GM23338 (cell line): Measurements from ENCODE around the gene SMURF2. TPM values are rescaled to one million over a fixed set of nuclear protein-coding genes. Genes with fewer than 3 reads are reported as not detected.

Experiments used
- ATAC-seq: fragments of 200-7000 bp; cut with Tn5 transposase; 3 replicates; pipeline ENCODE4 v1.9.1; 2020
- DNase-seq: peaks from one replicate; pipeline ENCODE4 v3.0.0-alpha.2; 2015; ENCODE audit warnings: low spot score
- H2AFZ ChIP-seq: fragments of 200-600 bp; sonication (generic); 2 replicates; pipeline ENCODE4 v1.8.0; 2016; ENCODE audit warnings: antibody characterized with exemption, mild to moderate bottlenecking, moderate library complexity
- H3F3A ChIP-seq: fragments of 200-600 bp; sonication (generic); replicated peaks from 2 replicates; pipeline ENCODE4 v1.8.0; 2017; ENCODE audit warnings: antibody characterized with exemption, mixed run types, low read depth
- H3K27ac ChIP-seq: fragments of 200-600 bp; sonication (generic); 2 replicates; pipeline ENCODE4 v1.6.1; 2016; ENCODE audit warnings: low read depth
- H3K27me3 ChIP-seq: fragments of 200-600 bp; sonication (generic); 2 replicates; pipeline ENCODE4 v1.8.0; 2016; ENCODE audit warnings: mild to moderate bottlenecking, mixed run types, moderate library complexity; ENCODE audit not compliant: insufficient read depth
- H3K36me3 ChIP-seq: fragments of 200-600 bp; sonication (generic); 2 replicates; pipeline ENCODE4 v1.8.0; 2016; ENCODE audit warnings: mild to moderate bottlenecking; ENCODE audit not compliant: insufficient read depth
- H3K4me1 ChIP-seq: fragments of 200-600 bp; sonication (generic); 2 replicates; pipeline ENCODE4 v1.8.0; 2016; ENCODE audit warnings: mild to moderate bottlenecking, moderate library complexity; ENCODE audit not compliant: insufficient read depth
- H3K4me2 ChIP-seq: fragments of 200-600 bp; sonication (generic); 2 replicates; pipeline ENCODE4 v1.7.1; 2017; ENCODE audit warnings: mixed run types
- H3K4me3 ChIP-seq: fragments of 200-600 bp; sonication (generic); 2 replicates; pipeline ENCODE4 v1.6.1; 2016; ENCODE audit warnings: mixed run types
- H3K79me2 ChIP-seq: fragments of 200-600 bp; sonication (generic); replicated peaks from 2 replicates; pipeline ENCODE4 v1.8.0; 2017; ENCODE audit warnings: mild to moderate bottlenecking; ENCODE audit not compliant: insufficient read depth
- H3K9me2 ChIP-seq: fragments of 200-600 bp; sonication (generic); 2 replicates; pipeline ENCODE4 v1.8.0; 2017; ENCODE audit not compliant: insufficient read depth
- H4K20me1 ChIP-seq: fragments of 200-600 bp; sonication (generic); replicated peaks from 2 replicates; pipeline ENCODE4 v1.8.0; 2017; ENCODE audit warnings: mild to moderate bottlenecking; ENCODE audit not compliant: insufficient read depth
- H3K27ac Mint-ChIP-seq: 2 replicates; pipeline ENCODE4 v1.8.0; 2020; ENCODE audit warnings: inconsistent platforms, mild to moderate bottlenecking, moderate library complexity, mixed read lengths
- H3K27me3 Mint-ChIP-seq: 3 replicates; pipeline ENCODE4 v1.8.0; 2022; ENCODE audit warnings: low read depth, mild to moderate bottlenecking, moderate library complexity, mixed read lengths, inconsistent platforms; ENCODE audit not compliant: insufficient read depth, poor library complexity
- H3K36me3 Mint-ChIP-seq: 3 replicates; pipeline ENCODE4 v1.8.0; 2021; ENCODE audit warnings: low read depth, mild to moderate bottlenecking, inconsistent platforms, moderate library complexity, mixed read lengths
- H3K4me1 Mint-ChIP-seq: 3 replicates; pipeline ENCODE4 v1.8.0; 2020; ENCODE audit warnings: mild to moderate bottlenecking, inconsistent platforms, mixed read lengths
- H3K4me3 Mint-ChIP-seq: 3 replicates; pipeline ENCODE4 v1.8.0; 2021; ENCODE audit warnings: moderate library complexity, mild to moderate bottlenecking, inconsistent platforms, mixed read lengths
- H3K9me3 Mint-ChIP-seq: 3 replicates; pipeline ENCODE4 v1.8.0; 2020; ENCODE audit warnings: moderate library complexity, mild to moderate bottlenecking, inconsistent platforms, mixed read lengths
- CTCF ChIP-seq, 2 experiments: fragments of 200-600 bp in 1 of 2; sonication (generic) in 1 of 2; conservative IDR thresholded peaks; 2 replicates each; pipeline versions ENCODE4 v1.5.1 to v1.6.1; 2016 to 2017; ENCODE audit warnings: antibody characterized with exemption in 2 of 2, low read depth in 2 of 2, mild to moderate bottlenecking in 2 of 2, moderate library complexity in 1 of 2
- ETS1 ChIP-seq: IDR thresholded peaks from 2 replicates; pipeline ENCODE4 v1.6.1; 2016; ENCODE audit warnings: antibody characterized with exemption
- EZH2 ChIP-seq: fragments of 200-600 bp; sonication (generic); IDR thresholded peaks from one replicate; pipeline ENCODE4 v1.8.0; 2017; ENCODE audit warnings: antibody characterized with exemption, mild to moderate bottlenecking, low read depth; ENCODE audit not compliant: unreplicated experiment
- EZH2phosphoT487 ChIP-seq: fragments of 200-600 bp; sonication (generic); IDR thresholded peaks from one replicate; pipeline ENCODE4 v1.8.1; 2018; ENCODE audit warnings: antibody characterized with exemption; ENCODE audit not compliant: unreplicated experiment
- JUNB ChIP-seq: IDR thresholded peaks from one replicate; pipeline ENCODE4 v1.6.1; 2016; ENCODE audit warnings: antibody characterized with exemption; ENCODE audit not compliant: unreplicated experiment
- NANOG ChIP-seq: IDR thresholded peaks from 2 replicates; pipeline ENCODE4 v1.6.1; 2016; ENCODE audit warnings: antibody characterized with exemption, borderline replicate concordance
- POLR2AphosphoS5 ChIP-seq: IDR thresholded peaks from 2 replicates; pipeline ENCODE4 v1.6.1; 2016; ENCODE audit warnings: antibody characterized with exemption, low read depth
- STAT1 ChIP-seq: IDR thresholded peaks from one replicate; pipeline ENCODE4 v1.6.1; 2016; ENCODE audit warnings: antibody characterized with exemption; ENCODE audit not compliant: unreplicated experiment
- ZNF114 ChIP-seq: fragments of 250-450 bp; sonication (Bioruptor Pico); IDR thresholded peaks from 2 replicates; pipeline ENCODE4 v1.5.0; 2020; ENCODE audit warnings: mild to moderate bottlenecking, moderate library complexity
- ZNF331 ChIP-seq: fragments of 250-450 bp; sonication (Bioruptor Pico); IDR thresholded peaks from 2 replicates; pipeline ENCODE4 v1.5.0; 2020; ENCODE audit warnings: low read depth, mild to moderate bottlenecking, moderate library complexity
- polyA plus RNA-seq: library from polyadenylated mRNA; unstranded; fragments of >200 nt; fragmentation: Nextera tagmentation; extraction: Ambion mirVana; gene quantifications from 2 replicates; pipeline ENCODE4 v1.2.1, GENCODE V29; 2016
- total RNA-seq: library from RNA; depleted of rRNA; stranded (reverse); fragments of >200 nt; shearing (Covaris generic); gene quantifications from 2 replicates; pipeline ENCODE4 v1.2.3, GENCODE V29; 2014
- TF ChIP-seq, protein P1 (sequence below): IDR thresholded peaks from one replicate; pipeline ENCODE4 v1.6.1; 2018; ENCODE audit warnings: antibody characterized with exemption; ENCODE audit not compliant: unreplicated experiment
- TF ChIP-seq, protein P2 (sequence below): fragments of 250-450 bp; sonication (Bioruptor Pico); IDR thresholded peaks from 2 replicates; pipeline ENCODE4 v1.5.0; 2020; ENCODE audit warnings: mild to moderate bottlenecking, moderate library complexity

SMURF2 gene
- total and polyA plus RNA-seq, 2 experiments from 2014 or later: 12.1 to 29.6 TPM

DNA sequence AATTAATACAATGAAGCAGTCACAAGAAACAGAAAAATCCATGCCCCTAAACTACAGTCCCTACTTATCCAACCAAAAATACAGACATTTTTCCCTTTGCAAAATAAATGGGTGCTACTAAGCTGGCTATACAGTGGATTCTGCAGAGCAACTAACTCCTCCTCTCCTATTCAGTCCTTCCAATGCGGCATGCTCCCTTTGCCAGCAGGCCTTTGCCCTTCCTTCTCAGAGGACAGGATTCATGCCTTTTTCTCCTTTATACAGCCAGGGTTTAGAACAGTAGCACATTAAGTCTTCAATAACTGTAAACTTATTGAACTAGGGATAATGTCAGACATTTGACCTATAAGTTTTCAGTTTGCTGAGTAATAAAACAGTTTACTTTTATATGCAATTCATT lies 70.2 kb downstream of the SMURF2 start (continued):
- TF ChIP-seq, protein P1, sequence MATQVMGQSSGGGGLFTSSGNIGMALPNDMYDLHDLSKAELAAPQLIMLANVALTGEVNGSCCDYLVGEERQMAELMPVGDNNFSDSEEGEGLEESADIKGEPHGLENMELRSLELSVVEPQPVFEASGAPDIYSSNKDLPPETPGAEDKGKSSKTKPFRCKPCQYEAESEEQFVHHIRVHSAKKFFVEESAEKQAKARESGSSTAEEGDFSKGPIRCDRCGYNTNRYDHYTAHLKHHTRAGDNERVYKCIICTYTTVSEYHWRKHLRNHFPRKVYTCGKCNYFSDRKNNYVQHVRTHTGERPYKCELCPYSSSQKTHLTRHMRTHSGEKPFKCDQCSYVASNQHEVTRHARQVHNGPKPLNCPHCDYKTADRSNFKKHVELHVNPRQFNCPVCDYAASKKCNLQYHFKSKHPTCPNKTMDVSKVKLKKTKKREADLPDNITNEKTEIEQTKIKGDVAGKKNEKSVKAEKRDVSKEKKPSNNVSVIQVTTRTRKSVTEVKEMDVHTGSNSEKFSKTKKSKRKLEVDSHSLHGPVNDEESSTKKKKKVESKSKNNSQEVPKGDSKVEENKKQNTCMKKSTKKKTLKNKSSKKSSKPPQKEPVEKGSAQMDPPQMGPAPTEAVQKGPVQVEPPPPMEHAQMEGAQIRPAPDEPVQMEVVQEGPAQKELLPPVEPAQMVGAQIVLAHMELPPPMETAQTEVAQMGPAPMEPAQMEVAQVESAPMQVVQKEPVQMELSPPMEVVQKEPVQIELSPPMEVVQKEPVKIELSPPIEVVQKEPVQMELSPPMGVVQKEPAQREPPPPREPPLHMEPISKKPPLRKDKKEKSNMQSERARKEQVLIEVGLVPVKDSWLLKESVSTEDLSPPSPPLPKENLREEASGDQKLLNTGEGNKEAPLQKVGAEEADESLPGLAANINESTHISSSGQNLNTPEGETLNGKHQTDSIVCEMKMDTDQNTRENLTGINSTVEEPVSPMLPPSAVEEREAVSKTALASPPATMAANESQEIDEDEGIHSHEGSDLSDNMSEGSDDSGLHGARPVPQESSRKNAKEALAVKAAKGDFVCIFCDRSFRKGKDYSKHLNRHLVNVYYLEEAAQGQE: no peak
- TF ChIP-seq POLR2AphosphoS5 (no peak), ZNF114 (no peak), CTCF (conservative IDR thresholded peaks at IDR 0.05; ENCODE audit: low read depth in 2 of 2) (no peak), ZNF331 (CRISPR knock-in tag) (no peak), NANOG (no peak), ETS1 (no peak), STAT1 (no peak), EZH2phosphoT487 (no peak), EZH2 (no peak), JUNB (no peak)

DNA sequence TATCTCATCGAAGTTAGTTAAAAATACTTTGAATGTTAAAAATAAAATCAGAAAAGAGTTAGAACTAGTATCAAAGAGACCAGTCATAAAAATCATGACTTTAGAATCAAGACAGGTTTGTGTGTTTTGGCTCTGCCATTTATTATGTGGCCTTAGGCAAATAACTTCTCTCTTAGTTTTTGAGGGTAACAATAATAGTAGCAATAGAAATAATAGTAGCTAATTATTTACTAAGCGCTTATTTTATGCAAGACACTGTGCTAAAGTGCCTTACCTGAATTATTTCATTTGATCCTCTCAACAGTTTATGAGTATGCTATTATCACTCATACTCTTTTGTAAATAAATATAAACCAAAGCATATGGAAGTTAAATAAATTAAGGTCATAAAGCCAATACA lies 77.0 kb downstream of the SMURF2 start:
- Mint-ChIP-seq H3K4me1 (peaks cover 8% of the 10 kb centered on the region), H3K4me3 (no peak overlapping the region), H3K27ac (no peak overlapping the region), H3K9me3 (no peaks in the 10 kb centered on the region), H3K36me3 (peaks cover 23% of the 10 kb centered on the region), H3K27me3 (peaks cover 12% of the 10 kb centered on the region)
- H2AFZ ChIP-seq: no peak overlapping the region
- DNase-seq (no peak), ATAC-seq (no peak)
- H3K9me2 ChIP-seq: no peaks in the 10 kb centered on the region
- H3F3A ChIP-seq: no peaks in the 10 kb centered on the region
- no peaks in the 10 kb centered on the region for H3K79me2 ChIP-seq
- H3K4me1 ChIP-seq: peaks cover 9% of the 10 kb centered on the region; the same call in 1 of the 2 replicates
- no peaks in the 10 kb centered on the region for H3K27me3 ChIP-seq
- no peak overlapping the region for H3K27ac ChIP-seq
- H4K20me1 ChIP-seq: no peaks in the 10 kb centered on the region
- H3K4me3 ChIP-seq: no peak overlapping the region
- H3K4me2 ChIP-seq: no peak overlapping the region
- H3K36me3 ChIP-seq: peaks cover 6% of the 10 kb centered on the region; the same call in 1 of the 2 replicates
- TF ChIP-seq, protein P2, sequence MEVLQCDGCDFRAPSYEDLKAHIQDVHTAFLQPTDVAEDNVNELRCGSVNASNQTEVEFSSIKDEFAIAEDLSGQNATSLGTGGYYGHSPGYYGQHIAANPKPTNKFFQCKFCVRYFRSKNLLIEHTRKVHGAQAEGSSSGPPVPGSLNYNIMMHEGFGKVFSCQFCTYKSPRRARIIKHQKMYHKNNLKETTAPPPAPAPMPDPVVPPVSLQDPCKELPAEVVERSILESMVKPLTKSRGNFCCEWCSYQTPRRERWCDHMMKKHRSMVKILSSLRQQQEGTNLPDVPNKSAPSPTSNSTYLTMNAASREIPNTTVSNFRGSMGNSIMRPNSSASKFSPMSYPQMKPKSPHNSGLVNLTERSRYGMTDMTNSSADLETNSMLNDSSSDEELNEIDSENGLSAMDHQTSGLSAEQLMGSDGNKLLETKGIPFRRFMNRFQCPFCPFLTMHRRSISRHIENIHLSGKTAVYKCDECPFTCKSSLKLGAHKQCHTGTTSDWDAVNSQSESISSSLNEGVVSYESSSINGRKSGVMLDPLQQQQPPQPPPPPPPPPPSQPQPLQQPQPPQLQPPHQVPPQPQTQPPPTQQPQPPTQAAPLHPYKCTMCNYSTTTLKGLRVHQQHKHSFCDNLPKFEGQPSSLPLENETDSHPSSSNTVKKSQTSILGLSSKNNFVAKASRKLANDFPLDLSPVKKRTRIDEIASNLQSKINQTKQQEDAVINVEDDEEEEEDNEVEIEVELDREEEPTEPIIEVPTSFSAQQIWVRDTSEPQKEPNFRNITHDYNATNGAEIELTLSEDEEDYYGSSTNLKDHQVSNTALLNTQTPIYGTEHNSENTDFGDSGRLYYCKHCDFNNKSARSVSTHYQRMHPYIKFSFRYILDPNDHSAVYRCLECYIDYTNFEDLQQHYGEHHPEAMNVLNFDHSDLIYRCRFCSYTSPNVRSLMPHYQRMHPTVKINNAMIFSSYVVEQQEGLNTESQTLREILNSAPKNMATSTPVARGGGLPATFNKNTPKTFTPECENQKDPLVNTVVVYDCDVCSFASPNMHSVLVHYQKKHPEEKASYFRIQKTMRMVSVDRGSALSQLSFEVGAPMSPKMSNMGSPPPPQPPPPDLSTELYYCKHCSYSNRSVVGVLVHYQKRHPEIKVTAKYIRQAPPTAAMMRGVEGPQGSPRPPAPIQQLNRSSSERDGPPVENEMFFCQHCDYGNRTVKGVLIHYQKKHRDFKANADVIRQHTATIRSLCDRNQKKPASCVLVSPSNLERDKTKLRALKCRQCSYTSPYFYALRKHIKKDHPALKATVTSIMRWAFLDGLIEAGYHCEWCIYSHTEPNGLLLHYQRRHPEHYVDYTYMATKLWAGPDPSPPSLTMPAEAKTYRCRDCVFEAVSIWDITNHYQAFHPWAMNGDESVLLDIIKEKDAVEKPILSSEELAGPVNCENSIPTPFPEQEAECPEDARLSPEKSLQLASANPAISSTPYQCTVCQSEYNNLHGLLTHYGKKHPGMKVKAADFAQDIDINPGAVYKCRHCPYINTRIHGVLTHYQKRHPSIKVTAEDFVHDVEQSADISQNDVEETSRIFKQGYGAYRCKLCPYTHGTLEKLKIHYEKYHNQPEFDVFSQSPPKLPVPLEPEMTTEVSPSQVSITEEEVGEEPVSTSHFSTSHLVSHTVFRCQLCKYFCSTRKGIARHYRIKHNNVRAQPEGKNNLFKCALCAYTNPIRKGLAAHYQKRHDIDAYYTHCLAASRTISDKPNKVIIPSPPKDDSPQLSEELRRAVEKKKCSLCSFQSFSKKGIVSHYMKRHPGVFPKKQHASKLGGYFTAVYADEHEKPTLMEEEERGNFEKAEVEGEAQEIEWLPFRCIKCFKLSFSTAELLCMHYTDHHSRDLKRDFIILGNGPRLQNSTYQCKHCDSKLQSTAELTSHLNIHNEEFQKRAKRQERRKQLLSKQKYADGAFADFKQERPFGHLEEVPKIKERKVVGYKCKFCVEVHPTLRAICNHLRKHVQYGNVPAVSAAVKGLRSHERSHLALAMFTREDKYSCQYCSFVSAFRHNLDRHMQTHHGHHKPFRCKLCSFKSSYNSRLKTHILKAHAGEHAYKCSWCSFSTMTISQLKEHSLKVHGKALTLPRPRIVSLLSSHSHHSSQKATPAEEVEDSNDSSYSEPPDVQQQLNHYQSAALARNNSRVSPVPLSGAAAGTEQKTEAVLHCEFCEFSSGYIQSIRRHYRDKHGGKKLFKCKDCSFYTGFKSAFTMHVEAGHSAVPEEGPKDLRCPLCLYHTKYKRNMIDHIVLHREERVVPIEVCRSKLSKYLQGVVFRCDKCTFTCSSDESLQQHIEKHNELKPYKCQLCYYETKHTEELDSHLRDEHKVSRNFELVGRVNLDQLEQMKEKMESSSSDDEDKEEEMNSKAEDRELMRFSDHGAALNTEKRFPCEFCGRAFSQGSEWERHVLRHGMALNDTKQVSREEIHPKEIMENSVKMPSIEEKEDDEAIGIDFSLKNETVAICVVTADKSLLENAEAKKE (CRISPR knock-in tag): no peak
- no peak for TF ChIP-seq EZH2
